ENCODE results near the gene CEP41.

CEP41 gene

GRCh38 chr7:130362251-130362816 is 78.5 kb downstream of the CEP41 start:
- TF ChIP-seq ZFX (IDR thresholded peaks at IDR 0.05), result no peak
- TF ChIP-seq, protein P1, sequence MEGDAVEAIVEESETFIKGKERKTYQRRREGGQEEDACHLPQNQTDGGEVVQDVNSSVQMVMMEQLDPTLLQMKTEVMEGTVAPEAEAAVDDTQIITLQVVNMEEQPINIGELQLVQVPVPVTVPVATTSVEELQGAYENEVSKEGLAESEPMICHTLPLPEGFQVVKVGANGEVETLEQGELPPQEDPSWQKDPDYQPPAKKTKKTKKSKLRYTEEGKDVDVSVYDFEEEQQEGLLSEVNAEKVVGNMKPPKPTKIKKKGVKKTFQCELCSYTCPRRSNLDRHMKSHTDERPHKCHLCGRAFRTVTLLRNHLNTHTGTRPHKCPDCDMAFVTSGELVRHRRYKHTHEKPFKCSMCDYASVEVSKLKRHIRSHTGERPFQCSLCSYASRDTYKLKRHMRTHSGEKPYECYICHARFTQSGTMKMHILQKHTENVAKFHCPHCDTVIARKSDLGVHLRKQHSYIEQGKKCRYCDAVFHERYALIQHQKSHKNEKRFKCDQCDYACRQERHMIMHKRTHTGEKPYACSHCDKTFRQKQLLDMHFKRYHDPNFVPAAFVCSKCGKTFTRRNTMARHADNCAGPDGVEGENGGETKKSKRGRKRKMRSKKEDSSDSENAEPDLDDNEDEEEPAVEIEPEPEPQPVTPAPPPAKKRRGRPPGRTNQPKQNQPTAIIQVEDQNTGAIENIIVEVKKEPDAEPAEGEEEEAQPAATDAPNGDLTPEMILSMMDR (conservative IDR thresholded peaks at IDR 0.05), result no peak
- H3K27ac ChIP-seq, result no peak overlapping the region

- H3K27ac ChIP-seq, result no peak overlapping the region
- TF ChIP-seq, protein P1 (conservative IDR thresholded peaks at IDR 0.05), result no peak
- no peak for TF ChIP-seq ZFX (IDR thresholded peaks at IDR 0.05)
Observed at GRCh38 chr7:130361681-130362080, 79.1 kb downstream of the CEP41 start.

- H3K27ac ChIP-seq, result no peak overlapping the region
- TF ChIP-seq, protein P1 (conservative IDR thresholded peaks at IDR 0.05), result no peak
- no peak for TF ChIP-seq ZFX (IDR thresholded peaks at IDR 0.05)
Observed at GRCh38 chr7:130360518-130360917, 80.3 kb downstream of the CEP41 start.

DNA sequence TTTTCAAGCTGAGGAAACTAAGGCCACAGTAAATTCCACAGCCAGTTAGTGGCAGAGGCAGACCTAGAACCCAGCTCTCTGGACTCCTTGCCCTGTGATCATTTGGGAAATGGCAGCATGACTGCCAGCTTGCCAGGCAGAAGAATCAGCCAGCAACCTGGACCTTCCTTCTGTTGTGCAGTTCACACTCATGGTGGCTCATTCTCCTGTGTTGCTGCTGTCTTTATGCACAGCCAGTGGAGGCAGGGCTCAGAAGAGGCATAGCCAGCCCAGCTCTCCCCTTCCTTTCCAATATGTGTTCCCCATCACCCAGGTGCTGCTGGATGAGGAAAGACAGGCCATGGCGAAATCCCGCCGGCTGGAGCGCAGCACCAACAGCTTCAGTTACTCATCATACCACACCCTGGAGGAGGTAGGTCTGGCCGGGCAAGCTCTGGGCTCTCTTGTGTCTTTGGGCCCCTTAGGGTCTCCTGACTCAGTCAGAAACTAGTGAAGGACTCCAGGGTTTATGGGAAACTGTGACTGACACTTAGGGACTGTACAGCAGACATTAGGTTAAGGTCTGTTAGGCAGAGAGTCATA is 81.4 kb downstream of the CEP41 start:
- no peak overlapping the region for H3K27ac ChIP-seq
- no peak for TF ChIP-seq ZFX (IDR thresholded peaks at IDR 0.05)
- TF ChIP-seq, protein P1 (conservative IDR thresholded peaks at IDR 0.05), result no peak

GRCh38 chr7:130358471-130358870 is 82.3 kb downstream of the CEP41 start:
- no peak for TF ChIP-seq ZFX (IDR thresholded peaks at IDR 0.05)
- TF ChIP-seq, protein P1 (conservative IDR thresholded peaks at IDR 0.05), result no peak
- H3K27ac ChIP-seq, result no peak overlapping the region

DNA sequence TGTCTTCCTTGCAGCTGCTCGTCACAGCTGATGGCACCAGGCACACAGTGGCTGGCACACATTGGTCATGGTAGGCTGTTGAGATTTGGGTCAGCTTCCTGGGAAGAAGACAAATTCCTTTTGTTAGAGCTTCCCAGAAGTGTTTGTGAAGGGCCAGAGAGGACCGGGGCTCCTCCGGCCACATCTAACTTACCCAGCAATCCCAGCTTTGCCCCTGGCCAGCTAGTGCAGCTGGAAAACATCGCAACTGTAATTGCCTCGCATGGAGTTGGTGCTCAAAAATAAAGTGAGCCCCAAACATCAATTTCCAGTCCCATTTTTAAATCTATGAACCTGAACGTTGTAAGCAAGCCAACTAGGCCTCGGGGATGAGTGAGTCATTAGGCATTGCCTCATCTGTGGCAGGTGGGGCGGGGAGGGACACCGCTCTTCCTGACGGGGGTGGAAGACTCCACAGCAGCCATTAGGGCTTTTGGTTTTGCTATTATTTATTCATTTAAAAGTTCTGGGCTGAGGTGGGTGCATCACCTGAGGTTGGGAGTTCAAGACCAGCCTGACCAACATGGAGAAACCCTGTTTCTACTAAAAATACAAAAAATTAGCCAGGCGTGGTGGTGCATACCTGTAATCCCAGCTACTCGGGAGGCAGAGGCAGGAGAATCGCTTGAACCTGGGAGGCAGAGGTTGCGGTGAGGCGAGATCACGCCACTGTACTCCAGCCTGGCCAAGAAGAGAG is 83.8 kb downstream of the CEP41 start:
- TF ChIP-seq, protein P1 (conservative IDR thresholded peaks at IDR 0.05), result no peak
- TF ChIP-seq ZFX (IDR thresholded peaks at IDR 0.05), result no peak
- H3K27ac ChIP-seq, result no peak overlapping the region
